Lower leg skin (tissue), 3 donors: ENCODE measurements around the gene AQP3.

ENCODE experiments used
- POLR2A ChIP-seq, 2 donors: fragments of 450-650 bp; IDR thresholded peaks; one replicate each; pipeline ENCODE4 v1.6.1; 2016 to 2017; ENCODE audit warnings: antibody characterized with exemption in 2 of 2, mild to moderate bottlenecking in 1 of 2, moderate library complexity in 1 of 2
- TF ChIP-seq, protein P1 (sequence below), 3 donors: fragments of 450-650 bp; IDR thresholded peaks; one replicate each; pipeline ENCODE4 v1.5.1; 2016; ENCODE audit warnings: antibody characterized with exemption in 3 of 3, mild to moderate bottlenecking in 3 of 3, moderate library complexity in 2 of 3

DNA sequence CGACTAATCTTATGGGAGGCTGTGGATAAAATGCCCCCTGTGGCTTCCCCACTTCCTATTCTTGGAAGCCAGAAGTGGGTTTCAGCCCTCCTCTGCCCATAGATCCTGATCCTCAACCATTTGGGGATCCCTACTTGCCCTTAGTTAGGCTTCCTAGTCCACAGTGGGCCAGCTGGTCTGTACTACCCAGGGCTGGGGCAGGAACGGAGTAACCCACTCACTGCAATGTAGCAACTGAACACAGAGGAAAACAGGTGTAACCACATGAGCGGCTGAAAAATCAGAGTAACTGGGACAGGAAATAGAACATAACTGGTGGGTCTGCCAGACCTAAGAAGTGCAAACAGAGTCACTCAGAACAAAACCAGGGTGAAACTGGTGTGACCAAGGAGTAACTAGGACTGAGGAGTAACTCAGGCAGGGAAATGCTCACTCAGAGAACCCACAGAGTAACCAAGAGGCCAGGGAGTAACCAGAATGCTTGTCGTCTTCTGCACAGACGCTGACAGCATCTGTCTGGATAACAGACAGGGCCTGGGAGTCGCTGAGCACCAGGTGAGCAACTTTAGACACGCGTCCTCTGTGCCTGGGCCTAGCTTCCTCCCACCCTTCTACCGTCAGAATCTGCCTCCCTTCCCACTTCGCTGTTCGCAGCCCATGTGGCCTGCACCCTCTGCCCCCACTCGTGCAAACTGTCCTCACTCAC lies 1.0 kb downstream of the AQP3 start:
- TF ChIP-seq, protein P1, sequence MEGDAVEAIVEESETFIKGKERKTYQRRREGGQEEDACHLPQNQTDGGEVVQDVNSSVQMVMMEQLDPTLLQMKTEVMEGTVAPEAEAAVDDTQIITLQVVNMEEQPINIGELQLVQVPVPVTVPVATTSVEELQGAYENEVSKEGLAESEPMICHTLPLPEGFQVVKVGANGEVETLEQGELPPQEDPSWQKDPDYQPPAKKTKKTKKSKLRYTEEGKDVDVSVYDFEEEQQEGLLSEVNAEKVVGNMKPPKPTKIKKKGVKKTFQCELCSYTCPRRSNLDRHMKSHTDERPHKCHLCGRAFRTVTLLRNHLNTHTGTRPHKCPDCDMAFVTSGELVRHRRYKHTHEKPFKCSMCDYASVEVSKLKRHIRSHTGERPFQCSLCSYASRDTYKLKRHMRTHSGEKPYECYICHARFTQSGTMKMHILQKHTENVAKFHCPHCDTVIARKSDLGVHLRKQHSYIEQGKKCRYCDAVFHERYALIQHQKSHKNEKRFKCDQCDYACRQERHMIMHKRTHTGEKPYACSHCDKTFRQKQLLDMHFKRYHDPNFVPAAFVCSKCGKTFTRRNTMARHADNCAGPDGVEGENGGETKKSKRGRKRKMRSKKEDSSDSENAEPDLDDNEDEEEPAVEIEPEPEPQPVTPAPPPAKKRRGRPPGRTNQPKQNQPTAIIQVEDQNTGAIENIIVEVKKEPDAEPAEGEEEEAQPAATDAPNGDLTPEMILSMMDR (IDR thresholded peaks at IDR 0.05) = no peak
- no peak for TF ChIP-seq POLR2A (IDR thresholded peaks at IDR 0.05)
